DND-41 (cell line): ENCODE measurements around the gene SNX14.
A peak's percentile ranks its signal among the peaks of the same experiment; 100 is the strongest.
"Not testable (repeated sequence)": the region's sequence is repeated elsewhere in the genome, so short reads cannot be mapped to it uniquely, and the experiment has no call there.

Experiments
- ATAC-seq: fragments of 200-7000 bp; cut with Tn5 transposase; 3 replicates; pipeline ENCODE4 v1.9.1; 2021; ENCODE audit warnings: low read depth; ENCODE audit not compliant: insufficient read depth
- DNase-seq: peaks from one replicate; pipeline ENCODE4 v3.0.0-alpha.2; 2020
- H2AFZ ChIP-seq: 2 replicates; pipeline ENCODE4 v1.6.0; 2012; ENCODE audit warnings: low read depth, low read length
- H3K27ac ChIP-seq: 2 replicates; pipeline ENCODE4 v1.5.1; 2012; ENCODE audit warnings: low read length, inconsistent platforms
- H3K27me3 ChIP-seq: fragments of 200-600 bp; sonication (generic); 2 replicates; pipeline ENCODE4 v1.6.0; 2012; ENCODE audit warnings: low read length, mild to moderate bottlenecking, inconsistent platforms; ENCODE audit not compliant: insufficient read depth, poor library complexity
- H3K36me3 ChIP-seq: 2 replicates; pipeline ENCODE4 v1.5.1; 2012; ENCODE audit warnings: low read length, inconsistent platforms; ENCODE audit not compliant: insufficient read depth
- H3K4me1 ChIP-seq: 2 replicates; pipeline ENCODE4 v1.5.1; 2012; ENCODE audit warnings: mild to moderate bottlenecking, low read length; ENCODE audit not compliant: insufficient read depth
- H3K4me2 ChIP-seq: 2 replicates; pipeline ENCODE4 v1.6.0; 2012; ENCODE audit warnings: mild to moderate bottlenecking, moderate library complexity, low read length, inconsistent platforms; ENCODE audit not compliant: insufficient read depth
- H3K4me3 ChIP-seq, 2 experiments: fragments of 200-600 bp in 1 of 2; shearing (Covaris generic) in 1 of 2; 2 replicates each; pipeline ENCODE4 v1.5.1; 2012 to 2016; ENCODE audit warnings: inconsistent platforms in 2 of 2, low read length in 2 of 2, mild to moderate bottlenecking in 2 of 2, low read depth in 1 of 2, moderate library complexity in 1 of 2
- H3K79me2 ChIP-seq: 2 replicates; pipeline ENCODE4 v1.6.0; 2012; ENCODE audit warnings: low read length, inconsistent platforms; ENCODE audit not compliant: insufficient read depth
- H3K9ac ChIP-seq: 2 replicates; pipeline ENCODE4 v1.6.0; 2012; ENCODE audit warnings: low read depth, mild to moderate bottlenecking, inconsistent platforms, low read length, moderate library complexity
- H3K9me3 ChIP-seq: 2 replicates; pipeline ENCODE4 v1.5.1; 2012; ENCODE audit warnings: low read length, moderate library complexity, mild to moderate bottlenecking, inconsistent platforms; ENCODE audit not compliant: insufficient read depth, severe bottlenecking
- H4K20me1 ChIP-seq: 2 replicates; pipeline ENCODE4 v1.6.0; 2012; ENCODE audit warnings: low read length; ENCODE audit not compliant: insufficient read depth
- EZH2 ChIP-seq: IDR thresholded peaks from 3 replicates; pipeline ENCODE4 v1.6.1; 2012; ENCODE audit warnings: borderline replicate concordance, low read depth, mild to moderate bottlenecking, moderate library complexity, low read length, inconsistent platforms; ENCODE audit not compliant: severe bottlenecking
- TF ChIP-seq, protein P1 (sequence below): IDR thresholded peaks from 2 replicates; pipeline ENCODE4 v1.5.1; 2012; ENCODE audit warnings: borderline replicate concordance, low read length, moderate library complexity, mild to moderate bottlenecking; ENCODE audit not compliant: poor library complexity, severe bottlenecking; ENCODE audit errors: extremely low read depth

SNX14 gene

GRCh38 chr6:85547719-85548118 lies 45.9 kb downstream of the SNX14 start:
- Histone ChIP-seq H3K27me3 (no peaks in the 10 kb centered on the region), H2AFZ (no peak overlapping the region), H4K20me1 (no peaks in the 10 kb centered on the region), H3K4me1 (no peaks in the 10 kb centered on the region), H3K9ac (no peak overlapping the region), H3K27ac (no peak overlapping the region), H3K9me3 (no peaks in the 10 kb centered on the region), H3K79me2 (no peaks in the 10 kb centered on the region), H3K36me3 (peaks cover 21% of the 10 kb centered on the region; the same call in 1 of the 2 replicates), H3K4me2 (no peak overlapping the region), H3K4me3 (no peak overlapping the region)
- TF ChIP-seq EZH2: no peak
- TF ChIP-seq, protein P1, sequence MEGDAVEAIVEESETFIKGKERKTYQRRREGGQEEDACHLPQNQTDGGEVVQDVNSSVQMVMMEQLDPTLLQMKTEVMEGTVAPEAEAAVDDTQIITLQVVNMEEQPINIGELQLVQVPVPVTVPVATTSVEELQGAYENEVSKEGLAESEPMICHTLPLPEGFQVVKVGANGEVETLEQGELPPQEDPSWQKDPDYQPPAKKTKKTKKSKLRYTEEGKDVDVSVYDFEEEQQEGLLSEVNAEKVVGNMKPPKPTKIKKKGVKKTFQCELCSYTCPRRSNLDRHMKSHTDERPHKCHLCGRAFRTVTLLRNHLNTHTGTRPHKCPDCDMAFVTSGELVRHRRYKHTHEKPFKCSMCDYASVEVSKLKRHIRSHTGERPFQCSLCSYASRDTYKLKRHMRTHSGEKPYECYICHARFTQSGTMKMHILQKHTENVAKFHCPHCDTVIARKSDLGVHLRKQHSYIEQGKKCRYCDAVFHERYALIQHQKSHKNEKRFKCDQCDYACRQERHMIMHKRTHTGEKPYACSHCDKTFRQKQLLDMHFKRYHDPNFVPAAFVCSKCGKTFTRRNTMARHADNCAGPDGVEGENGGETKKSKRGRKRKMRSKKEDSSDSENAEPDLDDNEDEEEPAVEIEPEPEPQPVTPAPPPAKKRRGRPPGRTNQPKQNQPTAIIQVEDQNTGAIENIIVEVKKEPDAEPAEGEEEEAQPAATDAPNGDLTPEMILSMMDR: no peak
- no peak for DNase-seq
- no peak for ATAC-seq

- Histone ChIP-seq H3K27ac (no peak overlapping the region), H2AFZ (no peak overlapping the region), H4K20me1 (no peaks in the 10 kb centered on the region), H3K36me3 (peaks cover 28% of the 10 kb centered on the region; the same call in 1 of the 2 replicates), H3K9ac (no peak overlapping the region), H3K4me1 (no peaks in the 10 kb centered on the region), H3K9me3 (no peaks in the 10 kb centered on the region), H3K27me3 (no peaks in the 10 kb centered on the region), H3K79me2 (no peaks in the 10 kb centered on the region), H3K4me3 (no peak overlapping the region), H3K4me2 (no peak overlapping the region)
- DNase-seq (no peak), ATAC-seq (no peak)
- TF ChIP-seq, protein P1: no peak
- TF ChIP-seq EZH2: no peak
Measured at GRCh38 chr6:85544776-85545175, 48.9 kb downstream of the SNX14 start.

DNA sequence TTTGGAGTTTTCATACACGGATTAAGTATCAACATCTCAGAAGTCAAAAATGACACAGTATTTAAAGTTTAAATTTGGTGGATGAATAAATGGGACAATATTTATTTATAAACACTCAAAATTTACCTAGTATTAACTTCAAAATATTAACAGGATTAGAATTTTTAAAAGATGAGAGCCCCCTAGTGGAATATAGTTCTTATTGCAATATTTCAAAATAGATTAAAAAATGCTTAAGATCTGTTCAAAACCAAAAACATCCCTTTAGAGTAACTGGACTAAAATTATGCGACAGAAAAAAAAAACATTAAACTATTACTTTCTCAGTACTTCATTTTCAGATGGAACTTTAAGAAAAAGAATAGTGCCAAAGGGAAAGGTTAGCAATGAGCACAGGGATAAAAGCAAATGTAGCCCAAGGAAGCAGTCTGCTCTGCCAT lies 56.6 kb downstream of the SNX14 start:
- no peak overlapping the region for H3K27ac ChIP-seq
- no peaks in the 10 kb centered on the region for H3K79me2 ChIP-seq
- H3K4me2 ChIP-seq: no peak overlapping the region
- TF ChIP-seq, protein P1: peak; percentile 54
- TF ChIP-seq EZH2: no peak
- no peaks in the 10 kb centered on the region for H3K4me1 ChIP-seq
- no peak overlapping the region for H3K4me3 ChIP-seq
- H3K36me3 ChIP-seq: peaks cover 21% of the 10 kb centered on the region
- H3K27me3 ChIP-seq: no peaks in the 10 kb centered on the region
- ATAC-seq: no peak
- H2AFZ ChIP-seq: no peak overlapping the region
- no peaks in the 10 kb centered on the region for H4K20me1 ChIP-seq
- no peak for DNase-seq
- H3K9ac ChIP-seq: no peak overlapping the region
- H3K9me3 ChIP-seq: no peaks in the 10 kb centered on the region

- H3K27ac ChIP-seq, H4K20me1 ChIP-seq, H3K4me2 ChIP-seq, H2AFZ ChIP-seq, H3K4me1 ChIP-seq, H3K4me3 ChIP-seq, DNase-seq, H3K79me2 ChIP-seq, H3K27me3 ChIP-seq, H3K9me3 ChIP-seq, H3K9ac ChIP-seq, ATAC-seq: not testable (repeated sequence)
- H3K36me3 ChIP-seq: peaks cover 30% of the 10 kb centered on the region; the same call in 1 of the 2 replicates
Measured at GRCh38 chr6:85524281-85524680, 69.4 kb downstream of the SNX14 start.
